ENCODE data around the gene PEPD. TPM values are rescaled to one million over a fixed set of nuclear protein-coding genes. Genes with fewer than 3 reads are reported as not detected.

The PEPD gene
- total RNA-seq, 1 experiment from 2014 or later = 116 TPM

- Mint-ChIP-seq H3K4me3 (ENCODE audit: unreplicated experiment) (no peak overlapping the region), H3K4me1 (ENCODE audit: low read depth, unreplicated experiment) (no peaks in the 10 kb centered on the region), H3K36me3 (ENCODE audit: insufficient read depth, unreplicated experiment) (no peaks in the 10 kb centered on the region), H3K27me3 (ENCODE audit: insufficient read depth, unreplicated experiment) (peaks cover 22% of the 10 kb centered on the region), H3K27ac (ENCODE audit: unreplicated experiment) (no peak overlapping the region), H3K9me3 (ENCODE audit: unreplicated experiment) (no peaks in the 10 kb centered on the region)
- no TSS peak for BruUV-seq (replicated peaks)
- H3K9me3 ChIP-seq = no peaks in the 10 kb centered on the region
- H3K27me3 ChIP-seq (replicated peaks; ENCODE audit: control insufficient read depth, insufficient read depth, low read length) = peaks cover 4% of the 10 kb centered on the region
- H3K36me3 ChIP-seq (ENCODE audit: control insufficient read depth, insufficient read depth, low read length) = no peaks in the 10 kb centered on the region
- TF ChIP-seq, protein P1, sequence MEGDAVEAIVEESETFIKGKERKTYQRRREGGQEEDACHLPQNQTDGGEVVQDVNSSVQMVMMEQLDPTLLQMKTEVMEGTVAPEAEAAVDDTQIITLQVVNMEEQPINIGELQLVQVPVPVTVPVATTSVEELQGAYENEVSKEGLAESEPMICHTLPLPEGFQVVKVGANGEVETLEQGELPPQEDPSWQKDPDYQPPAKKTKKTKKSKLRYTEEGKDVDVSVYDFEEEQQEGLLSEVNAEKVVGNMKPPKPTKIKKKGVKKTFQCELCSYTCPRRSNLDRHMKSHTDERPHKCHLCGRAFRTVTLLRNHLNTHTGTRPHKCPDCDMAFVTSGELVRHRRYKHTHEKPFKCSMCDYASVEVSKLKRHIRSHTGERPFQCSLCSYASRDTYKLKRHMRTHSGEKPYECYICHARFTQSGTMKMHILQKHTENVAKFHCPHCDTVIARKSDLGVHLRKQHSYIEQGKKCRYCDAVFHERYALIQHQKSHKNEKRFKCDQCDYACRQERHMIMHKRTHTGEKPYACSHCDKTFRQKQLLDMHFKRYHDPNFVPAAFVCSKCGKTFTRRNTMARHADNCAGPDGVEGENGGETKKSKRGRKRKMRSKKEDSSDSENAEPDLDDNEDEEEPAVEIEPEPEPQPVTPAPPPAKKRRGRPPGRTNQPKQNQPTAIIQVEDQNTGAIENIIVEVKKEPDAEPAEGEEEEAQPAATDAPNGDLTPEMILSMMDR (IDR thresholded peaks at IDR 0.05; ENCODE audit: insufficient read depth in 1 of 2, low read depth in 1 of 2, low read length in 1 of 2, severe bottlenecking in 1 of 2, unreplicated experiment in 1 of 2) = no peak
- intact Hi-C loops (cut with micrococcal nuclease; ENCODE audit: unreplicated experiment) = no loop called here
- no peak for DNase-seq
- H3K4me1 ChIP-seq = no peaks in the 10 kb centered on the region
- H3K4me3 ChIP-seq (ENCODE audit: low read depth, low read length) = no peak overlapping the region
- CTCF ChIA-PET = no interaction called here
- POLR2A ChIA-PET = no interaction called here
These were observed 6.8 kb upstream of the PEPD start for GRCh38 chr19:33528404-33528803.

DNA sequence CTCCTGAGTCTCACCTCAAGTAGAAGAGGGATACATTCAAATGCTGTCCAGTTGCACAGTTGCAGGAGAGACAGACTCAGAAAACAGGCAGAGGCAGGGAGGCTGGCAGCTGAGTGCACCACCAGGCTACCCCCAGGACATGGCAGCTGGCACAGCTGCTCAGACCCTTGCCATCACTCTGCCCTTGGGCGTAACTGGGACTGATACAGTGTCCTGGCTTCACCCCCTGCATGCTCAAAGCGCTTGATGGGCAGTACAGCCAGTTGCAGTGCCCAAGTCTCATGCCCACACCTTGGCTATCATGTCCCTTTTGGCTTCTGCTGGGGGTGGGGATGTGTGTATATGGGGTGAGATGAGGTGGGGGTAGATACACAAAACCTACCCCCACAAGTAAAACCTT is 5.5 kb upstream of the PEPD start:
- TF ChIP-seq, protein P1 (IDR thresholded peaks at IDR 0.05; ENCODE audit: insufficient read depth in 1 of 2, low read depth in 1 of 2, low read length in 1 of 2, severe bottlenecking in 1 of 2, unreplicated experiment in 1 of 2) = no peak
- Mint-ChIP-seq H3K27me3 (ENCODE audit: insufficient read depth, unreplicated experiment) (peaks cover 22% of the 10 kb centered on the region), H3K27ac (ENCODE audit: unreplicated experiment) (no peak overlapping the region), H3K9me3 (ENCODE audit: unreplicated experiment) (no peaks in the 10 kb centered on the region), H3K36me3 (ENCODE audit: insufficient read depth, unreplicated experiment) (no peaks in the 10 kb centered on the region), H3K4me3 (ENCODE audit: unreplicated experiment) (no peak overlapping the region), H3K4me1 (ENCODE audit: low read depth, unreplicated experiment) (no peaks in the 10 kb centered on the region)
- Histone ChIP-seq H3K36me3 (ENCODE audit: control insufficient read depth, insufficient read depth, low read length) (no peaks in the 10 kb centered on the region), H3K4me3 (ENCODE audit: low read depth, low read length) (no peak overlapping the region), H3K27me3 (replicated peaks; ENCODE audit: control insufficient read depth, insufficient read depth, low read length) (peaks cover 4% of the 10 kb centered on the region), H3K4me1 (no peaks in the 10 kb centered on the region), H3K9me3 (no peaks in the 10 kb centered on the region)
- ChIA-PET CTCF (no interaction called here), POLR2A (no interaction called here)
- intact Hi-C loops (cut with micrococcal nuclease; ENCODE audit: unreplicated experiment) = no loop called here
- BruUV-seq (replicated peaks) = no TSS peak
- no peak for DNase-seq

- intact Hi-C loops (cut with micrococcal nuclease; ENCODE audit: unreplicated experiment) = no loop called here
- Mint-ChIP-seq H3K4me3 (ENCODE audit: unreplicated experiment) (no peak overlapping the region), H3K9me3 (ENCODE audit: unreplicated experiment) (no peaks in the 10 kb centered on the region), H3K27ac (ENCODE audit: unreplicated experiment) (no peak overlapping the region), H3K36me3 (ENCODE audit: insufficient read depth, unreplicated experiment) (peaks cover 10% of the 10 kb centered on the region), H3K27me3 (ENCODE audit: insufficient read depth, unreplicated experiment) (peaks cover 5% of the 10 kb centered on the region), H3K4me1 (ENCODE audit: low read depth, unreplicated experiment) (peaks cover 14% of the 10 kb centered on the region)
- Histone ChIP-seq H3K4me1 (peaks cover 16% of the 10 kb centered on the region), H3K27me3 (replicated peaks; ENCODE audit: control insufficient read depth, insufficient read depth, low read length) (peaks cover 1% of the 10 kb centered on the region; the same call in 1 of the 2 replicates), H3K36me3 (ENCODE audit: control insufficient read depth, insufficient read depth, low read length) (no peaks in the 10 kb centered on the region), H3K4me3 (ENCODE audit: low read depth, low read length) (no peak overlapping the region), H3K9me3 (no peaks in the 10 kb centered on the region)
- ChIA-PET POLR2A (no interaction called here), CTCF (no interaction called here)
- TF ChIP-seq, protein P1 (IDR thresholded peaks at IDR 0.05; ENCODE audit: insufficient read depth in 1 of 2, low read depth in 1 of 2, low read length in 1 of 2, severe bottlenecking in 1 of 2, unreplicated experiment in 1 of 2) = no peak
- DNase-seq = no peak
- BruUV-seq (replicated peaks) = no TSS peak
These were observed 2.6 kb upstream of the PEPD start for GRCh38 chr19:33524024-33524664.
